Transverse colon (tissue), 4 donors: ENCODE results near the gene RNF168.

ENCODE experiments used
- EP300 ChIP-seq: sonication (generic); formaldehyde crosslinking; IDR thresholded peaks from one replicate; pipeline ENCODE4 v1.6.1; 2017; ENCODE audit warnings: antibody characterized with exemption, low read depth
- POLR2AphosphoS5 ChIP-seq, 3 donors: sonication (generic); formaldehyde crosslinking; IDR thresholded peaks; one replicate each; pipeline ENCODE4 v1.6.1; 2016; ENCODE audit warnings: antibody characterized with exemption in 3 of 3
- TF ChIP-seq, protein P1 (sequence below), 5 experiments: fragments of 200-600 bp in 3 of 5; fragments of 450-650 bp in 2 of 5; sonication (generic) in 3 of 5; IDR thresholded peaks; 1 replicate in 2 of 5; 2 replicates in 3 of 5; pipeline ENCODE4 v1.5.1; 2016 to 2017; ENCODE audit warnings: antibody characterized with exemption in 5 of 5, inconsistent platforms in 3 of 5, mild to moderate bottlenecking in 2 of 5, moderate library complexity in 1 of 5

DNA sequence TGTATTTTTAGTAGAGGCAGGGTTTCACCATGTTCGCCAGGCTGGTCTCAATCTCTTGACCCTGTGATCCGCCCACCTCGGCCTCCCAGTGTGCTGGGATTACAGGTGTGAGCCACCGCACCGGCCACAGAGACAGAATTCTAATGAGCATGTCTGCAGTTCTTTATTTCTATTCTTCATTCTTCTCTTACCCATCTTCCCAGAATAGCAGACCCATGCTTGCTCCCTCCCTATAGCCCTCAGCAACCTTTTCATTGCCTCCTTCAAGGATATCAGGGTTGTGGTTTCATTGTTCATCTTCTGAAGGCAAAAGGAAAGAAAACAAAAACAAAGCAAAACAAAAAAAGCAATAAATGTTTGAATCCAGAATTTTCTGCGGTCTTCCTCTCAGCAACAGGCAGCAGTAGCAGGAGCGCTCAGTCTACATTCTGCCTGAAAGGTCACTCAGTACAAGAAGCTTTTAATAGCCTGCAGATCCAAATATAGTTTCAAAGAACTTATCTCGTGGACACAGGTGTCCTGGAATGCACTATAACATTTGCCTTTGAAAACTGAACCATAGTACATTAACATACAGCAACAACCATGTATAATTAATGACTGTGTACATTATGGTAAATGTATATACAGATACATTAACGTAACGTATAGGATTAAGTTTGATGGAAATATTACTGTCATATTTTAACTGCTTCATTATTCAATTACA is 11.5 kb upstream of the RNF168 start, which contains the start of gene SMCO1:
- TF ChIP-seq, protein P1, sequence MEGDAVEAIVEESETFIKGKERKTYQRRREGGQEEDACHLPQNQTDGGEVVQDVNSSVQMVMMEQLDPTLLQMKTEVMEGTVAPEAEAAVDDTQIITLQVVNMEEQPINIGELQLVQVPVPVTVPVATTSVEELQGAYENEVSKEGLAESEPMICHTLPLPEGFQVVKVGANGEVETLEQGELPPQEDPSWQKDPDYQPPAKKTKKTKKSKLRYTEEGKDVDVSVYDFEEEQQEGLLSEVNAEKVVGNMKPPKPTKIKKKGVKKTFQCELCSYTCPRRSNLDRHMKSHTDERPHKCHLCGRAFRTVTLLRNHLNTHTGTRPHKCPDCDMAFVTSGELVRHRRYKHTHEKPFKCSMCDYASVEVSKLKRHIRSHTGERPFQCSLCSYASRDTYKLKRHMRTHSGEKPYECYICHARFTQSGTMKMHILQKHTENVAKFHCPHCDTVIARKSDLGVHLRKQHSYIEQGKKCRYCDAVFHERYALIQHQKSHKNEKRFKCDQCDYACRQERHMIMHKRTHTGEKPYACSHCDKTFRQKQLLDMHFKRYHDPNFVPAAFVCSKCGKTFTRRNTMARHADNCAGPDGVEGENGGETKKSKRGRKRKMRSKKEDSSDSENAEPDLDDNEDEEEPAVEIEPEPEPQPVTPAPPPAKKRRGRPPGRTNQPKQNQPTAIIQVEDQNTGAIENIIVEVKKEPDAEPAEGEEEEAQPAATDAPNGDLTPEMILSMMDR (IDR thresholded peaks at IDR 0.05): no peak
- TF ChIP-seq POLR2AphosphoS5 (IDR thresholded peaks at IDR 0.05) (no peak), EP300 (no peak)
